Suprapubic skin (tissue), 4 donors: Measurements from ENCODE around the gene SLC9A8.

Experiments
- CTCF ChIP-seq, 2 donors: fragments of 200-600 bp in 1 of 2; fragments of 450-650 bp in 1 of 2; sonication (generic) in 1 of 2; IDR thresholded peaks; one replicate each; pipeline ENCODE4 v1.5.1; 2016 to 2019; ENCODE audit warnings: antibody characterized with exemption in 2 of 2, mild to moderate bottlenecking in 1 of 2, moderate library complexity in 1 of 2
- EP300 ChIP-seq: sonication (generic); formaldehyde crosslinking; IDR thresholded peaks from one replicate; pipeline ENCODE4 v1.6.1; 2017; ENCODE audit warnings: antibody characterized with exemption
- POLR2A ChIP-seq, 2 donors: fragments of 450-650 bp; IDR thresholded peaks; one replicate each; pipeline ENCODE4 v1.6.1; 2017; ENCODE audit warnings: antibody characterized with exemption in 2 of 2, mild to moderate bottlenecking in 2 of 2, moderate library complexity in 2 of 2
- POLR2AphosphoS5 ChIP-seq, 3 donors: sonication (generic); formaldehyde crosslinking; IDR thresholded peaks; one replicate each; pipeline ENCODE4 v1.6.1; 2017; ENCODE audit warnings: antibody characterized with exemption in 3 of 3

DNA sequence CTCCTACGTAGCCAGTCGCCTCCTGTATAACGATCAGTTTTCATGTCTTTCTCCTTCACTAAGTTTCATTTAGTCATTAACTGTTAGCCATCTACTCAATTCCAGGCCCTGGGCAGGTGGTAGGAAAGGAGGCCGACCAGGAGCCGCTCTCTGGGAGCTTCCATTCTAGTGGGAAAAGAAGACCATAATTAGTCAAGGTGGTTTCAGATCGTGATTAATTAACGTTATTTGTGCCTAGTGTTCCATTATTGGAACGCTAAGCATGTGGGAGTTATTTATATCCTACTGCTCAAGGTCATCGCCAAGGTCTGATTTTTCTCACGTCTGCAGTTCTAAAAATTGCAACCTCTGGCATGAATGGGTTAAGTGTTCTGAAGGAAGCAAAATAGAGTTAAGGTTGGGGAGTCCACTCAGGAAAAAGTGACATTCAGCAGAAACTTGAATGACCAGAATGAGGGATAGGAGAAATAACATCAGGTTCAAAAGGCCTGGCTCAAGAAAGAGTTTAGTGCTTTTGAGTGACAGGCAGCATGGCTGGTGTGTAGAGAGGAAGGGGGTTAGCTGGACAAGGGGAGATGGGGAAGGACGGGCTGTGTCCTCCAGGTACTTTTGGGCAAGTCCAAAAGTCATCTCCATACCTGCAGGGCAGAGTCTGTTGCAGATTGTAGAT lies 812 bp downstream of the SLC9A8 start:
- no peak for TF ChIP-seq CTCF (IDR thresholded peaks at IDR 0.05)
- TF ChIP-seq POLR2AphosphoS5 (IDR thresholded peaks at IDR 0.05), result no peak
- no peak for TF ChIP-seq POLR2A (IDR thresholded peaks at IDR 0.05)
- no peak for TF ChIP-seq EP300
